H1 (cell line): ENCODE data around the gene TSEN34. TPM values are rescaled to one million over a fixed set of nuclear protein-coding genes. Genes with fewer than 3 reads are reported as not detected.

Source experiments
- CHD1 ChIP-seq: IDR thresholded peaks from 2 replicates; pipeline ENCODE4 v1.6.1; 2012; ENCODE audit warnings: low read depth, low read length, improper control_type of control experiment
- CREB1 ChIP-seq: IDR thresholded peaks from 2 replicates; pipeline ENCODE4 v1.6.1; 2012; ENCODE audit warnings: inconsistent platforms
- E2F6 ChIP-seq: IDR thresholded peaks from 2 replicates; pipeline ENCODE4 v1.6.1; 2012; ENCODE audit warnings: inconsistent platforms
- HDAC2 ChIP-seq, 2 experiments: fragments of 300-600 bp in 1 of 2; sonication (generic) in 1 of 2; IDR thresholded peaks; 2 replicates each; pipeline ENCODE4 v1.6.1; 2011 to 2012; ENCODE audit warnings: low read depth in 2 of 2, low read length in 2 of 2, mild to moderate bottlenecking in 2 of 2, moderate library complexity in 2 of 2, borderline replicate concordance in 1 of 2, inconsistent platforms in 1 of 2
- PHF8 ChIP-seq: fragments of 200-600 bp; sonication (generic); conservative IDR thresholded peaks from 2 replicates; pipeline ENCODE4 v1.7.1; 2012; ENCODE audit warnings: low read depth, mild to moderate bottlenecking, inconsistent platforms, low read length, moderate library complexity
- TAF7 ChIP-seq: optimal IDR thresholded peaks from 2 replicates; pipeline ENCODE3; 2011; ENCODE audit warnings: low read depth, mild to moderate bottlenecking, inconsistent platforms, low read length, moderate library complexity, borderline replicate concordance
- polyA plus RNA-seq, 7 experiments: library from polyadenylated mRNA; depleted of rRNA in 3 of 7; stranded (reverse) in 5 of 7; unstranded in 2 of 7; fragments of >200 nt in 5 of 7; fragments of 200-250 nt in 2 of 7; gene quantifications; 1 replicate in 5 of 7; 2 replicates in 1 of 7; 4 replicates in 1 of 7; pipeline versions ENCODE4 v1.2.1 to v1.2.3, GENCODE V29; 2011 to 2013; ENCODE audit warnings: missing spikeins in 2 of 7, mixed read lengths in 2 of 7
- total RNA-seq: library from RNA; stranded (reverse); fragmentation: NEBNext Ultra II Directional; extraction: Animal tissue kit (Norgen Biotek cat#: 25700); gene quantifications from 2 replicates; pipeline ENCODE4 v1.2.1, GENCODE V29; 2021

Gene TSEN34
- total and polyA plus RNA-seq, 2 of the 8 experiments (the other 6 are each of a cell fraction or from before 2014, with no cell fraction given) = 22.5 to 52.3 TPM

DNA sequence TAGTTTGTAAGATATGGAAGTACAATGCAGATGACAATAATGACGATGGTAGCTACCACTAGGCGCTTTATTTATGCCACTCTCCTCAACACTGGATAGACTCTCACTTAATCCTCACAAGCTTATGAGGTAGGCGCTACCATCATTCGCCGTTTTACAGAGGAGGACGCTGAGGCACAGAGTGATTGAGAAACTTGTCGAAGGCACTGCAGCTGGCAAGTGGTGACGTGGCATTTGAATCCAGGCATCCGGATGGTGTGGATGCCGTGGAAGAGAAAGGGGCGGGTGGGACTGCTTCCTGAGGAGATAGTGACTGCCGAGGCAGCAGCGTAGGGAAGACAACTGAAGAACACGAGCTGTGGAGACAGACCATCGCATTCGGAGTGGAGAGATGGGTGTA, 8.3 kb downstream of the TSEN34 start (continued):
- TF ChIP-seq HDAC2 (IDR thresholded peaks at IDR 0.05; ENCODE audit: borderline replicate concordance in 1 of 2, low read depth in 2 of 2, low read length in 2 of 2) (no peak), PHF8 (no peak), CREB1 (no peak), CHD1 (no peak), E2F6 (no peak), TAF7 (no peak)
